Activated CD8-positive, alpha-beta T cell treated with anti-CD3 and anti-CD28 coated beads for 36 hours (primary cell): ENCODE measurements around the gene INKA1. TPM values are rescaled to one million over a fixed set of nuclear protein-coding genes. Genes with fewer than 3 reads are reported as not detected.

ENCODE experiments used
- ATAC-seq: fragments of 200-7000 bp; cut with Tn5 transposase; one replicate; pipeline ENCODE4 v1.10.0; 2021; ENCODE audit warnings: mild to moderate bottlenecking, moderate library complexity
- CTCF ChIA-PET: fragments of 350-600 bp; sonication (Branson Sonifier 250); formaldehyde crosslinking; loops from one replicate; lab custom pipeline; 2021; ENCODE audit warnings: antibody characterized with exemption; lab: Charles Lee
- POLR2A ChIA-PET: fragments of 350-600 bp; sonication (Branson Sonifier 250); formaldehyde crosslinking; loops from one replicate; lab custom pipeline; 2021; ENCODE audit warnings: antibody characterized with exemption; lab: Charles Lee
- DNase-seq: peaks from one replicate; pipeline ENCODE4 v3.0.0-alpha.2; 2020
- H3K27ac Mint-ChIP-seq: one replicate; pipeline ENCODE4 v1.8.0; 2021; ENCODE audit warnings: mild to moderate bottlenecking, mixed read lengths
- H3K27me3 Mint-ChIP-seq: one replicate; pipeline ENCODE4 v1.8.0; 2021; ENCODE audit warnings: mixed read lengths
- H3K36me3 Mint-ChIP-seq: one replicate; pipeline ENCODE4 v1.8.0; 2021; ENCODE audit warnings: low read depth, mixed read lengths
- H3K4me1 Mint-ChIP-seq: one replicate; pipeline ENCODE4 v1.8.0; 2021; ENCODE audit warnings: low read depth, mixed read lengths
- H3K4me3 Mint-ChIP-seq: one replicate; pipeline ENCODE4 v1.8.0; 2021; ENCODE audit warnings: mild to moderate bottlenecking, moderate library complexity, mixed read lengths
- H3K9me3 Mint-ChIP-seq: one replicate; pipeline ENCODE4 v1.8.0; 2021; ENCODE audit warnings: mixed read lengths
- CTCF ChIP-seq: fragments of 200-600 bp; IDR thresholded peaks from one replicate; pipeline ENCODE4 v1.8.0; 2022; ENCODE audit warnings: antibody characterized with exemption, mild to moderate bottlenecking
- intact Hi-C: fragments of 100-400 bp; cut with micrococcal nuclease; formaldehyde crosslinking; loops from one replicate; pipeline ENCODE4 v1.10.0; 2022
- total RNA-seq, 2 experiments: library from RNA; stranded (reverse); gene quantifications; one replicate each; pipeline ENCODE4 v1.2.3, GENCODE V29; 2021

INKA1 gene
- 1 to 10 TPM; 1.8 to 2.8 TPM for total RNA-seq

DNA sequence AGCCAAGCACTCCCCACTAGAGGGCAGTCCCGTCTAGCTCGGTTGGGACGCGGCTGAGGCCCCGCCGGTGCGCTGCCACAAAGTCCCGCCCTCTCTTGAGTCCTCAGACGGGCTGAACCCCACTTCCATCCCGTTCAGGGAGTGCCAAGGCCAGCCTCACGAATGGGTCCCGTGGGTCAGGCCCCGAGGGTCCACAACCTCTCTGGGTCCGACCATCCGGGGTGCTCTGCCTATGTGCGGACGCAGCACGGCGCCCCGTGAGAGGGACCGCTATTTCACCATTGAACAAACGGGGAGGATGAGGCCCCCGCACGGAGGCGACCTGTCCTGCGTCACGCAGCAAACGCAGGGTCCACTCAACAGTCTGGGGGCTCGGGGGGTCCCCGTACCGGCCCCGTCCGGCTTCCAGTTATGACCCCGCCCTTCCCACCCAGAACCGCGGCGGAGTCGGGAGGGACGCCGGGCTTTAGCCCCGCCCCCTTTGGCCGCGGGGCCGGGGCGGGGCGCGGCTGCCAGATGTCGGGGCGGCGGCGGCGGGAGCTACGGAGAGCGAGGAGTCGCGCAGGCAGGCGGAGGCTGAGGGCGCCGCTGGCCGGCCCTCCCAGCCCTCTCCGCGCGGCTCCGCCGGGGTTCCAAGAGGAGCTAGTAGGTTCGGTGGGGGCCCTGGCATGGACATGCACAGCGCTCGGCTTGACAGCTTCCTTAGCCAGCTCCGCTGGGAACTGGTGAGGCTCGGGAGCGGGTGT is at the start of gene INKA1:
INKA1 (plus strand) TSS at position 543 of the 746 bp plus-strand sequence; CDS start at position 675, 132 bp downstream.
- peak; percentile 82 for ATAC-seq
- intact Hi-C loops: loop anchor here (2.0 to 5.0 kb wide), 2 partner anchors 36 to 104 kb away; no protein-coding TSS in a partner anchor
- H3K4me3 Mint-ChIP-seq: peak within 1 kb of the TSS; percentile 78
- peaks cover 37% of the 10 kb centered on the region for H3K4me1 Mint-ChIP-seq
- DNase-seq: peak; percentile 92
- ChIA-PET POLR2A (interaction anchor here (0.9 to 6.0 kb wide), 14 partner anchors 10 to 286 kb away, joined by 3 to 37 read pairs (median 5); partner anchors contain the start of genes AMIGO3, IP6K1, RBM5 and UBA7), CTCF (interaction anchor here (0.7 to 20.5 kb wide), 33 partner anchors 10 to 358 kb away, joined by 3 to 412 read pairs (median 5); partner anchors contain the start of genes GMPPB, IP6K1, MON1A and RBM6)
- TF ChIP-seq CTCF: peak; percentile 89
- H3K36me3 Mint-ChIP-seq: no peaks in the 10 kb centered on the region
- H3K27me3 Mint-ChIP-seq: peaks cover 2% of the 10 kb centered on the region
- H3K27ac Mint-ChIP-seq: peak within 1 kb of the TSS; percentile 78
- H3K9me3 Mint-ChIP-seq: no peaks in the 10 kb centered on the region

DNA sequence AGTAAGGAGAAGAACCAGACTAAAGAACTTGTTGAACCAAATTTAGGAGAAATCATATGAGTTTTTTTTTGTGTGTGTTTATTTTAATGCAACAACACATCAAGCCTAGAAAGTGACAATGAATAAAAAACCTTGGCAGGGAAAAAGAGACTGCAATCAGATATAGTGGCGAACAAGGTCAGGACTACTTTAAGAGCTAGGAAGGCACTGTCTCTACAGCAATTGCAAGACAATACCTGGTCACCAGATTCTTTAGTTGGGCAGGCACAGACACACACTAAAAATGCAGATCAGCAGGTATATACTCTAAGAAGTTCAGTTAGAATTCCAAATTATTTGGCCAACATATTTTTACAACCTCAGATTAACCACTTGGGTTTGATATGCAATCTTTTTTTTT is 48.5 kb upstream of the INKA1 start:
- POLR2A ChIA-PET: no interaction called here
- Mint-ChIP-seq H3K4me1 (peaks cover 20% of the 10 kb centered on the region), H3K4me3 (no peak overlapping the region), H3K9me3 (no peaks in the 10 kb centered on the region), H3K27ac (no peak overlapping the region), H3K36me3 (peaks cover 4% of the 10 kb centered on the region), H3K27me3 (no peaks in the 10 kb centered on the region)
- no peak for TF ChIP-seq CTCF
- CTCF ChIA-PET: interaction anchor here (0.6 to 1.5 kb wide), 2 partner anchors 81 to 158 kb away, joined by 3 to 4 read pairs; no protein-coding TSS in a partner anchor
- intact Hi-C loops: no loop called here
- ATAC-seq: no peak
- DNase-seq: no peak

GRCh38 chr3:49756036-49756435 is 47.0 kb upstream of the INKA1 start:
- ChIA-PET POLR2A (no interaction called here), CTCF (interaction anchor here (1.0 to 1.5 kb wide), 2 partner anchors 36 to 83 kb away, joined by 3 to 4 read pairs; partner anchors contain the start of gene AMIGO3)
- peaks cover 20% of the 10 kb centered on the region for H3K4me1 Mint-ChIP-seq
- ATAC-seq (no peak), DNase-seq (no peak)
- no peaks in the 10 kb centered on the region for H3K27me3 Mint-ChIP-seq
- no peak overlapping the region for H3K4me3 Mint-ChIP-seq
- intact Hi-C loops: no loop called here
- H3K9me3 Mint-ChIP-seq: no peaks in the 10 kb centered on the region
- peaks cover 4% of the 10 kb centered on the region for H3K36me3 Mint-ChIP-seq
- no peak overlapping the region for H3K27ac Mint-ChIP-seq
- no peak for TF ChIP-seq CTCF

DNA sequence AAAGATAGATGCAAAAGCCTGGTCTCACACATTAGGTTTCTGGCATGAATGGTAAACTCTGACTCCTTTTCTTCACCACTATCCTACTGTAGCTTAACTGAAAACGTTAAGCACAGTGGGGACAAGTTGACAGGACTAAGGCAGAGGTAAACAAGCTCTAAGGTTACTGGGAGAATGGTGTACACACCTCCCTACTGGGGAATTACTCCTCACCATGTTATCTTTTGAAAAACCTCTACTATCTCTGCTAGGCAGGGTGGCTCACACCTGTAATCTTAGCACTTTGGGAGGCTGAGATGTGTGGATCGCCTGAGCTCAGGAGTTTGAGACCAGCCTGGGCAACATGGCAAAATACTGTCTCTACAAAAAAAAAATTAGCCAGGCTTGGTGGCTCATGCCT is 45.9 kb upstream of the INKA1 start:
- H3K4me1 Mint-ChIP-seq: peaks cover 20% of the 10 kb centered on the region
- H3K4me3 Mint-ChIP-seq: no peak overlapping the region
- H3K27me3 Mint-ChIP-seq: no peaks in the 10 kb centered on the region
- ChIA-PET CTCF (interaction anchor here (1.5 to 1.6 kb wide), 3 partner anchors 46 to 217 kb away, joined by 4 to 8 read pairs (median 5); partner anchors contain the start of gene INKA1), POLR2A (no interaction called here)
- ATAC-seq: no peak
- TF ChIP-seq CTCF: no peak
- H3K9me3 Mint-ChIP-seq: no peaks in the 10 kb centered on the region
- DNase-seq: no peak
- no peak overlapping the region for H3K27ac Mint-ChIP-seq
- intact Hi-C loops: no loop called here
- peaks cover 4% of the 10 kb centered on the region for H3K36me3 Mint-ChIP-seq

DNA sequence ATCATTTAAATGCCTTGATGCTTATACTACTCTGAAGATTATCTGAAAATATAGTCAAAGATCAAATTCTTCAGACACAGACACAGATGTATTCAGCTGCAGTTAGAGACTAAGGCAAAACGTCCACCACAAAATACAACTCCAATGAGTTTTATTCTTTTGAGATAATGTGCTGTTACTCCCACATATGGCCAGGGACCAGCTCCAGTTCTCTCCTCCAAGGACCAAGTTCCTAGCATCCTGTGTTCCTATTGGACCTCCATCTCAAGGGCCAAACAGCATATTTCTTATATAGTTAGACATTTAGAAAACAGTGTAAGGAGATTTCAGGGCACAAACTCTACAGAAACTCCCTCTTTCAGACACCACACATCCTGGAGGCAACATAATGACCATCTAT is 43.8 kb upstream of the INKA1 start:
- no peak for DNase-seq
- no peak overlapping the region for H3K4me3 Mint-ChIP-seq
- TF ChIP-seq CTCF: no peak
- no peak overlapping the region for H3K27ac Mint-ChIP-seq
- H3K4me1 Mint-ChIP-seq: peaks cover 13% of the 10 kb centered on the region
- CTCF ChIA-PET: interaction anchor here (0.7 to 1.6 kb wide), 2 partner anchors 43 to 80 kb away, joined by 3 to 5 read pairs; partner anchors contain the start of gene INKA1
- intact Hi-C loops: no loop called here
- no peak for ATAC-seq
- H3K36me3 Mint-ChIP-seq: no peaks in the 10 kb centered on the region
- H3K27me3 Mint-ChIP-seq: no peaks in the 10 kb centered on the region
- H3K9me3 Mint-ChIP-seq: no peaks in the 10 kb centered on the region
- POLR2A ChIA-PET: interaction anchor here (2.0 kb wide), 1 partner anchor 13 kb away, joined by 6 read pairs; no protein-coding TSS in a partner anchor
